Activated naive CD4-positive, alpha-beta T cell treated with anti-CD3 and anti-CD28 coated beads, Interleukin-2, amount 50 U/mL, for 16 hours (primary cell): ENCODE measurements around the gene PCCB.
"Not testable (repeated sequence)": the region's sequence is repeated elsewhere in the genome, so short reads cannot be mapped to it uniquely, and the experiment has no call there.

ENCODE experiments used
- DNase-seq: peaks from one replicate; pipeline ENCODE4 v3.0.0-alpha.2; 2020

The PCCB gene

GRCh38 chr3:136263251-136263650, 13.1 kb downstream of the PCCB start:
- DNase-seq = no peak

- not testable (repeated sequence) for DNase-seq
Observed at GRCh38 chr3:136266468-136267125, 16.5 kb downstream of the PCCB start.

GRCh38 chr3:136267235-136267634, 17.1 kb downstream of the PCCB start:
- no peak for DNase-seq

- no peak for DNase-seq
Observed at GRCh38 chr3:136270179-136270578, 20.0 kb downstream of the PCCB start.

- not testable (repeated sequence) for DNase-seq
Observed at GRCh38 chr3:136271626-136272025, 21.5 kb downstream of the PCCB start.

GRCh38 chr3:136276049-136276755, 26.1 kb downstream of the PCCB start:
- no peak for DNase-seq

- DNase-seq = no peak
Observed at GRCh38 chr3:136277115-136277514, 27.0 kb downstream of the PCCB start.

GRCh38 chr3:136277634-136278033, 27.5 kb downstream of the PCCB start:
- no peak for DNase-seq

GRCh38 chr3:136279092-136279491, 29.0 kb downstream of the PCCB start:
- no peak for DNase-seq

- no peak for DNase-seq
Observed at GRCh38 chr3:136280961-136281360, 30.8 kb downstream of the PCCB start.

- DNase-seq = no peak
Observed at GRCh38 chr3:136281966-136282520, 31.9 kb downstream of the PCCB start.

- no peak for DNase-seq
Observed at GRCh38 chr3:136283627-136284026, 33.5 kb downstream of the PCCB start.

- DNase-seq = no peak
Observed at GRCh38 chr3:136291302-136291701, 41.2 kb downstream of the PCCB start.

GRCh38 chr3:136292500-136292899, 42.4 kb downstream of the PCCB start:
- no peak for DNase-seq

GRCh38 chr3:136293279-136293678, 43.1 kb downstream of the PCCB start:
- no peak for DNase-seq

- no peak for DNase-seq
Observed at GRCh38 chr3:136294176-136294575, 44.0 kb downstream of the PCCB start.

- DNase-seq = no peak
Observed at GRCh38 chr3:136296960-136297359, 46.8 kb downstream of the PCCB start.

- no peak for DNase-seq
Observed at GRCh38 chr3:136297826-136298225, 47.7 kb downstream of the PCCB start.

GRCh38 chr3:136300444-136300843, 50.3 kb downstream of the PCCB start:
- DNase-seq = no peak

GRCh38 chr3:136305879-136306278, 55.7 kb downstream of the PCCB start:
- DNase-seq = no peak

GRCh38 chr3:136311261-136311660, 61.1 kb downstream of the PCCB start:
- DNase-seq = no peak

GRCh38 chr3:136311968-136312367, 61.8 kb downstream of the PCCB start:
- no peak for DNase-seq

- DNase-seq = no peak
Observed at GRCh38 chr3:136326316-136326715, 76.2 kb downstream of the PCCB start.

- DNase-seq = no peak
Observed at GRCh38 chr3:136327671-136328070, 77.5 kb downstream of the PCCB start.
